ENCODE measurements around the gene CCDC86. TPM values are rescaled to one million over a fixed set of nuclear protein-coding genes. Genes with fewer than 3 reads are reported as not detected.
A peak's percentile ranks its signal among the peaks of the same experiment; 100 is the strongest.

Gene CCDC86
- total and polyA plus RNA-seq, 9 of the 15 experiments (the other 6 are each of a cell fraction or from before 2014, with no cell fraction given) = 4.6 to 102 (median 25.2) TPM

GRCh38 chr11:60863550-60864521 is 21.9 kb downstream of the CCDC86 start (continued):
- TF ChIP-seq FOXP4 (CRISPR knock-in tag; IDR thresholded peaks at IDR 0.05; ENCODE audit: borderline replicate concordance) (no peak), REST (IDR thresholded peaks at IDR 0.05; ENCODE audit: borderline replicate concordance) (no peak), REST (CRISPR knock-in tag; IDR thresholded peaks at IDR 0.05; ENCODE audit: low read depth) (no peak), ZFP36 (IDR thresholded peaks at IDR 0.05; ENCODE audit: low read depth, low read length, partially characterized antibody) (peak; percentile 79), CEBPB (tag; IDR thresholded peaks at IDR 0.05) (peak; percentile 63), CEBPZ (IDR thresholded peaks at IDR 0.05; ENCODE audit: borderline replicate concordance, low read depth, low read length) (no peak), HMBOX1 (IDR thresholded peaks at IDR 0.05) (no peak), IRF1 (CRISPR knock-in tag; IDR thresholded peaks at IDR 0.05; ENCODE audit: borderline replicate concordance) (no peak)
